ENCODE results near the gene RETREG1. TPM values are rescaled to one million over a fixed set of nuclear protein-coding genes. Genes with fewer than 3 reads are reported as not detected.
"Not testable (repeated sequence)": the region's sequence is repeated elsewhere in the genome, so short reads cannot be mapped to it uniquely, and the experiment has no call there.

RETREG1 gene
- total RNA-seq, 1 donor from 2014 or later = 105 TPM

DNA sequence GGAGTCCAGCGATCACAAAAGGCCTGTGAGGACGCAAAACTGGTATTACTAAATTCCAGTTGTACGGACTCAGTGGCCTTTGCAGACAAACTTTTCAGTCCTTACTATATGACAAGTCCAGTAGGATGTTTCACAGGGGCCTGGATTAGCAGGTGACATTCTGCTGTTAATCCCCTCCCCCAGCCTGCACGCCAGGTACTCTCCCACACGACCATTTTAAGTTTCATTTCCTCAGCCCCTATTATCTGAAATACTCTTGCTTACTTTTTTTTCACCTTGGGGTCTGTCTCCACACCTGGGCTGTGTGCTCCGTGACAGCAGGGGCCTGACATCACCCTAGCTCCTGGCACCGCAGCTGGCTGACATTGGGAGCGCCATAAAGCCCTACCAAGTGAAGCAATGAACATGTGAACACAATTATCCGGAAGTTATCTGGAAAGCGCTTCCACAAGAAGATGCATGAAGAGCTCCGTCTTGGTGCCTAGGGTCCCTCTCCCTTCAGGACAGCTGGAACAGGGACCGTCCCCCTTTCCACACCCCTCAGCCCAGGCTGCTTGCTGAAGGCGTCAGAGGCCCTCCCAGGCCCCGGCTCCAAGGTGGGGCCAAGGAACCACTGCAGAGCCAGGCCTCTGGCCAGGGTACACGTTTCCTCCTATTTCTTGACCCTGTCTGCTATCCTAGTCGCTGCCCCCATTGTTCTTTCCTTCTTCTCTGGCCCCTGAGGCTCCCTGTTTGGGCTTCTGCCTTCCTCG lies 111.5 kb downstream of the RETREG1 start:
- intact Hi-C loops (cut with DNase I) = no loop called here
- no peak for DNase-seq (ENCODE audit: low spot score)

DNA sequence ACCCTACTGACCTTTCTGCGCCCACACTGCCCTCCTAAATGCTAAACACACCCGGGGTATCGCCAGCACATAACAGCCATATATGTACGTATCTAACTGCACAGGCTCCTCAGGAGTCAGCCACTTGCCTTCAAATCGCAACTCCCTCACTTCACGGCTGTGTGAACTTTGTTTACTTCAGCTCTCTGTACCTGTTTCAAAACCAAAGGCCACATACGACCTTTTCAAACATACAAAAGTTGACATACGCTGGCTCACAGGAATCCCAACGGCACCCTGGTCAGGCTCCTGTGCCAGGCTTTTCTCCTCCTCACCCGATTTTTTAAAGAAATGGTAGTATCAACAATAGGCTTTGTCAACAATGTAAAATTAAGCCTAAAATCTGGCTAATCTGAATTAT lies 112.2 kb downstream of the RETREG1 start:
- no peak for DNase-seq (ENCODE audit: low spot score)
- intact Hi-C loops (cut with DNase I) = no loop called here

DNA sequence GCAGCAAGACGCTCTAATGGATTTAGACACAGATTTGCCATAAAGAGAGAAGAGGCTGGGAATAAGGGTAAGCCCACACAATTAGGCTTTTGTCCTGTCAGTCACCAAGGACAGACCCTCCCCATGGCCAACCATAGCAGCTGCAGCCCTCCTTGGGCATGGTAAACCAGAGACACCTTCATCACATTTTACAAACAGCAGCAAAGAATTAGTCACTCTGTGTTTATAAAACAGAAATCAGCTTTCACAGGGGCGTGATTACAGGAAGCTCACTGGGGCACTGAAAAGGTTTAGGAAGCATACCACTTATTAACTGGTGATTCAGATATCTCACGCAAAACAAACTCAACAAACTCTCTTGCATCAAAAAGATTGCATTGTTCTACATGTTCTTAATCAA lies 113.9 kb downstream of the RETREG1 start:
- no peak for DNase-seq (ENCODE audit: low spot score)
- intact Hi-C loops (cut with DNase I) = no loop called here

DNA sequence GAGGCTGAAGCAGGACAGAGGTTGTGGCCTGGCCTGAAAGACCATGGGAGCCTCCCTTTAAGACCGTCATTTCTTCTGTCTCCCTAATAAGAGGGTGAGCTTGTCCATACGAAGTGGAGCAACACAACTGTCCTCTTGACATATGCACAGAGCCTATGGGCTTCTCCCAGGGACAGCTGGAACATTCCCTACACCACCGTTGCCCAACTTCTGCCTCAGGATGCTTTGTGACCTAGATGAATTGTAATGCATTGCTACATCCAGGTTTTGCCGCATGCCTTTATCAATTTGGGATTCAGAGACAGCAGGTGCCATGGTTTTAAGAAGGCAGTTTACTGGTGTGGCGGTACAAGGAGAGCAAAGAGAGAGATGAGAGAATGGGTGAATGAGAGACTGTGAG lies 116.8 kb downstream of the RETREG1 start:
- intact Hi-C loops (cut with DNase I) = no loop called here
- DNase-seq (ENCODE audit: low spot score) = no peak

DNA sequence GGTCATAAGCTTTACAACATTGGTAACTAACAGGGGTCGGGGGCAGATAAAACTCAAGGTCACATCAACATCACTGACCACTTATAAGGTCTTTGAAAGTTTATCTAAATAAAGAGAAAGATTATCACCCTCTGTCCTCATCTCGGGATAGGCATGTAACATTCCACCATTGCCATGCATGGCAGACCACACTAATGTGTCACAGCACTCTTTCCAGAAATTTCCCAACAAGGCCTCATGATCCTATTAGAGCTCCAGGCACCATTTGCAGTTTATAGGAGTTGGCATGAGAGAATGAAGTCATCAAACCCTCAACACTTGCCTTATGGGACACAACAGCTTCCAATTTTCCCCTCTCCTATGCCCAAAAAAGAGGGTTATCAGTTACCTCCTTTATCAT lies 119.3 kb downstream of the RETREG1 start:
- intact Hi-C loops (cut with DNase I) = loop anchor here (10.0 kb wide), 1 partner anchor 697 kb away; no protein-coding TSS in a partner anchor
- DNase-seq (ENCODE audit: low spot score) = no peak

DNA sequence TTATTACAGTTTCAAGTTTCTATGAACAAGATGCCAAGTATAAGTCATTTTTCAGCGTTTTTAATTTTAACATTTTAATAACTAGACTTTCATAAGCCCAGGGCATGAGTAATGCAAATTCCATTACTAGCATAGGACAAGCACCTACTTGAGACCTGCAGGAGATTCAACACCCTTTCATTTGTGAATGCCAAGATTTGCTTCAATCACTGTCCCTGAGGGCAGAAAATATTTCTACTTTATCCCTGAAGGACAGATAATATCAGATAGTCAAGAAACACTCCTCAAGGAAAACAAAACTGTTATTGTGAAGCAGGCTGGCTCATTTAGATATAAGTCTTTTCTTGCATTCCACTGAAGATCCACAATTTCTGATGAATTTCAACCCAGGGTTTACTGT lies 123.5 kb downstream of the RETREG1 start:
- DNase-seq (ENCODE audit: low spot score) = no peak
- intact Hi-C loops (cut with DNase I) = loop anchor here (2.0 to 10.0 kb wide), 2 partner anchors 46 to 702 kb away; no protein-coding TSS in a partner anchor

DNA sequence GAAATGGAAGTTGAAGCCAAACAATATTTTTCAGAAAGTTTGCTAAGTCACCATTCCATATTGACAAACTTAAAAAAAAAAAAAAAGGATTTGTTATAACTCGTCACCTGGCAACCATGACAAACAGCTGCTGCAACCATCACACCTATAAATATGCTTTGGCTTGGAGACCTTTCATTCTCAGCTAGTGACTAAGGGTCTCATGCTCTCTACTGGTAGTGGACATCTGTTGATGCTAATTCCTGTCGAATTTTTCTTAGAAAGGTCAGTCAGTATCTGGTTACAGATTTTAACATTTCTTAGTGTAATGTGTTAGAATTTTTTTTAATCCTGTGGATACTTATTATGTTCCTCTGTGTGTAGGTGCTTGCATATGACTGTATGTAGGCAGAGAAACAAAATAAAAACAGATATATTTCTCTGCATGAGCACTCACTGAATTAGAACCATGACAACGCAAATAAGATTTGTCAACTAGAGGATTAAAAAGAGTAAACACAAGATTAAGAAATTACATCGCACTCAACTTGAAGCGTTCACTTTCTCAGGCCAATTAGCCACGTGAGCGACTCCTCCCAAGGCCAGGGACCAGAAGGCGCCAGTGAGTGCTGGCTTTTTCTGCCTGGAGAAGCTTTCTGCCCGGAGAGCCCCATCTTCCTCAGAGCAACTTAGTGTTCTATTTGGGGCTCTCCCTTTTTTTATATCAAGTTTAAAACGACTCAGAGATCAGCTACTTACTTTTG lies 124.2 kb downstream of the RETREG1 start:
- no peak for DNase-seq (ENCODE audit: low spot score)
- intact Hi-C loops (cut with DNase I) = loop anchor here (1.0 to 10.0 kb wide), 3 partner anchors 16 to 702 kb away; no protein-coding TSS in a partner anchor

DNA sequence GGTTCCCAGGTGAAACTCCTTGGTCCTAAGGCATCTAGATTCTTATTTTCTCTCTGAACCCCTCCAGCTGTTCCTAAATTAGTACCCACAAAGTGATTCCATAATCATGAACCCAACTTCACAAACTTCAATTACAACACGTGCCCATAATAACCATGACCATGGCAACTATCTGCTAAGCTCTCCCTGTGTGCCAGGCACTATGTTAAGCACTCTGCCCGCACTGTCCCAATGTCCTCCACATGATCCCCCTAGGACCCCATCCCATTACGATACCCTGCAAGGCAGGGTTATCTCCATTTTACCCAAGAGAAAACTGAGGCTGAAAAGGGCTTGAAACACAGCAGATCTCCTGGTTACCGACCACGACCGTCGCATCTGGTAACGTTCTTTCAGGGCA lies 125.9 kb downstream of the RETREG1 start:
- DNase-seq (ENCODE audit: low spot score) = no peak
- intact Hi-C loops (cut with DNase I) = loop anchor here (2.0 to 10.0 kb wide), 2 partner anchors 62 to 704 kb away; no protein-coding TSS in a partner anchor

DNA sequence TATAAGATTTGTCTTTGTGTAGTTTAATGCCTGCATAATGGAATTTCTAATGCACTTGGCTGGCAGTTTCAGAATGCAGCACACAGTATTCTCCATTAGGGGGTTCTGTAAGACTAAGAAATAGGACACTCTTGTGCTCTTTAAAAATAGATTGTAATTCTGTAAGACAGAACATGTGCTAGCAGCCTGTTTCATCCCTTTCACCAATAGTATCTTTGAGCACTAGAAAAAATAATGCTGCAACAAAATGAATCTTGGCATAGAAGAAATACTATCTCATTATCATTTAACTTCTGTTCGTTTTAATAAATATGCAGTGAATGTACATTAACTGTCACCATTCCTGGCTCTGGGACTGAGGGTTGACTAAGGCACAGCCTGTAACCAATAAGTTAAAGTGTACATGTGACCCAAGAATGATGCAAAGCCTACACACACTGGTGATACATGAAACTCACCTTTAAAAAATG lies 127.4 kb downstream of the RETREG1 start:
- intact Hi-C loops (cut with DNase I) = loop anchor here (2.0 to 10.0 kb wide), 3 partner anchors 23 to 305 kb away; no protein-coding TSS in a partner anchor
- no peak for DNase-seq (ENCODE audit: low spot score)

DNA sequence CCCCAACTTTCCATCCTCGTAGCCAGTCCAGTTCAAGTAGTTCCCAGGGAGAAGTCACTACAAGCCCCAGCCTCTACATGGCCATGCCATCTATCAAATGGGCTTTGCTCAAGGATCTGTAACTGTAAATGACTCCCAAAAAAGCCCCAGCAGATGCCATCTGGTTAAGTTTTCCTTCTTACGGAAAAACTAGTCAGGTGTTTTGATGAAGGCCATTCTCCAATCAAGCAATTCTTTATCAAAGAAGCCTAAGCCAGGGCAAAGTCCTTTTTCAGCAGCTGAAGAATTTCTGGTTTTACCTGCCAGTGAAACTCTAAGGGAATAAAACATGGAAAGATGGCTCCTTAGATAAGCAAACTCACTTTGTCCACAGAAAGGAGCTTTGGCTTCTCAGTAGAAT lies 129.3 kb downstream of the RETREG1 start:
- DNase-seq (ENCODE audit: low spot score) = no peak
- intact Hi-C loops (cut with DNase I) = loop anchor here (10.0 kb wide), 1 partner anchor 307 kb away; no protein-coding TSS in a partner anchor

DNA sequence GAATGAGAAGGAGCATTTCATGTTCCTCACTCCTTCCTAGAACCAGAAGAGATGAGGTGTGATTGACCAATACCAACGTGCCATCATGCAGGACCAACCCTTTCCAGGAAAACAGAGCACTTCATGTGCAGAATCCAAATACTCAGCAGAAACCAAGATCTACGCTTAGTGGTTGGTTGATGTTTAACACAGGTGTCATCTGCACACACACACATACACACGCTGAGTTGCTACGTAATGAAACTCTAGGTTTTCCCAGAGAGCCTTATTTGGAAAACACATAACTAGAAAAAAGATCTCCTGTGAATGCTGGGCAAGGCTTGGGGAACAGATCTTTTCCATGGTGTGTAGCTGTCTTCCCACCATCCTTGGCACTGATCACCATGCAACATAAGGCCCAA lies 130.1 kb downstream of the RETREG1 start:
- intact Hi-C loops (cut with DNase I) = loop anchor here (10.0 kb wide), 1 partner anchor 308 kb away; no protein-coding TSS in a partner anchor

DNA sequence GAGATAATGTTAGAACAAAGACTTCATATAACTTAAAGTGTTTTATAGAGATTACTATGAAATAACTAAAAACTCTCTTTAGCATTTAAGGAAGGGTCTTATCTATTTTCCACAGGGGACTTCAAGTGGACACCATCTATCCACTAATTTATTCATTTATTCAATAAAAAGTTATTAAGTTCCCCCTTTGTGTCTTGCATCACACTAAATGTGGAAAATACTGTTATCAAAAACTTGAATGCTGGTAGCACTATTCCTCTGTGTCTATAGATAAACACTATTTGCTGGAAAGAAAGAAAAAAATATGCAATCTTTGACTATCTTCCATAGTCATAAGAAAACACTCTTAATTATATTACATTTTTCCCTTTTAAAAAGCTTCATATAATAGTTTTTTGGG lies 131.1 kb downstream of the RETREG1 start:
- intact Hi-C loops (cut with DNase I) = loop anchor here (10.0 kb wide), 1 partner anchor 309 kb away; no protein-coding TSS in a partner anchor
- no peak for DNase-seq (ENCODE audit: low spot score)

More for the DNA sequence above, 130.1 kb downstream of the RETREG1 start:
- DNase-seq (ENCODE audit: low spot score) = no peak

DNA sequence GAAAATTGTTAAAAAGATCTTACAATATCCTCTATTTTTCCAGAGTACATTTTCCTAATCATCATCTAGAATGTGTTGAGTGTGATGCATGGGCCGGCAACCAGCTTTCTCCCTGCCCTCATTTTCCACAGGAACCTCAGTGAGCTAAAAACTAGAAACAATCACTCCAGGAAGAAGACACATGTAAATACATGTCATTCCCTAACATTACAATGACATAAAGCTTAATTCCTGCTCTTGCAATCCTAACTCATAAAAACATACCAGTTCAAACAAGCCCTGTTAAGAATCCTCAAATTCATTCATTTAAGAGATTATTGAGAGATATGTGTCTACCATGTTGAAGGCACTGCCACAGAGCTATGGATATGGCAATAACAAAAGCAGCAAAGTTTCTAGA lies 132.7 kb downstream of the RETREG1 start:
- intact Hi-C loops (cut with DNase I) = loop anchor here (10.0 kb wide), 1 partner anchor 311 kb away; no protein-coding TSS in a partner anchor

DNA sequence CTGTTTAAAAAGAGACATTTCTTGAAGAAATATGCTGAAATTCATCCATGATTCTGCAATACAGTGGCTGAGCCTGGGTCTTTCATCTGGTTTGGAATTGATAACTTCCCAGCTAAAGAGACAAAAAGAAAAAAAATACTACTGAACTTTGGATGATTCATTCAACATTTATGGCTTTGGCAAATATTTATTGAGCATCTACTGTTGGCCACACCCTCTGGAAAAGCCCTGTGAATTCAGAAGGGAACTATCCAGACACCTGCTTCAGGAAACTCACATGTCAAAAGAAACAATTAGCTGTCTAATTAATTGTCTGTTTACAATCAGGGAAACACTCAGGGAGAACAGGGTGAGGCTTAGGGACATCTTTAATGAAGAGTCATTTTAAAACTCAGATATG lies 133.4 kb downstream of the RETREG1 start:
- no peak for DNase-seq (ENCODE audit: low spot score)
- intact Hi-C loops (cut with DNase I) = loop anchor here (10.0 kb wide), 1 partner anchor 311 kb away; no protein-coding TSS in a partner anchor

More for the DNA sequence above, 132.7 kb downstream of the RETREG1 start:
- no peak for DNase-seq (ENCODE audit: low spot score)

DNA sequence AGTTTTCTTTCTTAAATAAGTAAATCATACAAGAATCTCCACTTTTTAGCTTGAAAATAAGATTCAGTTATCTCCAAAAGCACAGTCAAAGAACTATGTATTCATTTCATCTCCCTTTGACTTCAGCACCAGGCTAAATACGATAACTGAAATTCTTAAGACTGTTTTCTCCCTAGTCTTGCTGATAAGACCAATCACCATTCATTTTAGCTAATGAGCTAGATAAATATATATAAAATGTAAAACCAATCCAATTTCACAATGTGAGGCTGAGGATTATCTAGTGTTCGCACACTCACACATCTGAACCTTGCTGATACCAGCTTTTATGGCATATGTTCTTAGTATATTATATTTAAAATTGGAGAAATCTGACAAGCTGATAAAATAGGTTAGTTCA lies 133.9 kb downstream of the RETREG1 start:
- DNase-seq (ENCODE audit: low spot score) = no peak
- intact Hi-C loops (cut with DNase I) = loop anchor here (10.0 kb wide), 1 partner anchor 312 kb away; no protein-coding TSS in a partner anchor

DNA sequence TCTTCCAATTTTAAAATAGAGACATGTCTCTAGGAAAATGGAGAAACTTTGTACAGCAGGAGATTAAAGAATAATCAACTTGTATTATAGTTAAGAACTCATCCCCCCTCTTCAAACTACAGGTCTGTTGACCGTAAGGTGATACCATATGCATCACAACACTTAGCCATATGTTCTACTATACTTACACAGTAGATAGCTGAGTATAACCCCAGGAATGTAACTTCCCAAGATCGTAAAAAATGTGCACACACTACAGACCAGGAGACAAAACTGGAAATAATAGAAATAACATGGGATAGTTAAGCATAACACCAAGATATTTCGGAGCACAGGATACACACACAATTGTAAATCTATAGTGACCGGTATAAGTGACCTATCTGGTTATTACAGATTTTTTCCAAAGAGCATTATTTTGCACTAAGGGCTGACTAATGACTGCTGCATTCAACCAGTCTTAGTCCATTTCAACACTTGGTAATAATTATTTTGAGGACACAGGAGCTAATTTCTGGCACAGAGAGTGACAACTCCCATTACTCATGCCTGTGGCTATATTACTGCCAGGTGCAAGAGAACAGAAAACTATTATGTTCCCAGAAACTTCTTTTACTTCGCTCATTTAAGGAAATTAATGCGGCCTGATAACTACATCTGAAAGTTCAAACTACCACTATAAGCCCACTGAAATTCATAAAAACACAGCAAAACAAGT lies 135.8 kb downstream of the RETREG1 start:
- intact Hi-C loops (cut with DNase I) = loop anchor here (10.0 kb wide), 1 partner anchor 314 kb away; no protein-coding TSS in a partner anchor
- no peak for DNase-seq (ENCODE audit: low spot score)

DNA sequence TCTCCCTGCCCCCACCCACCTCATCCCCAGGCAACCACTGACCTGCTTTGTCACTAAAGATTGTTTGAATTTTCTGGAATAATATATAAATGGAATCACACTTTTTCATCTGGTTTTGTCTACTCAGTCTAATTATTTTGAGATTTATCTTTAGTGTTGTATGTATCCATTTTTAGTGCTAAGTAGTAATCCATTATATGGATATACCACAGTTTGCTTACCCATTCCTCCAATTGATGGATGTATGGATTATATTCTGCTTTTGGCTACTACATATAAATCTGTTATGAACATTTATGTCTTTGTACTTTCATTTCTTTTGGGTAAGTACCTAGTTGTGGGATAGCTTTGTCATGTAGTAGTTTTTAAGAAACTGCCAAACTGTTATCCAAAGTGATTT lies 136.7 kb downstream of the RETREG1 start:
- intact Hi-C loops (cut with DNase I) = loop anchor here (10.0 kb wide), 1 partner anchor 315 kb away; no protein-coding TSS in a partner anchor
- DNase-seq (ENCODE audit: low spot score) = no peak

DNA sequence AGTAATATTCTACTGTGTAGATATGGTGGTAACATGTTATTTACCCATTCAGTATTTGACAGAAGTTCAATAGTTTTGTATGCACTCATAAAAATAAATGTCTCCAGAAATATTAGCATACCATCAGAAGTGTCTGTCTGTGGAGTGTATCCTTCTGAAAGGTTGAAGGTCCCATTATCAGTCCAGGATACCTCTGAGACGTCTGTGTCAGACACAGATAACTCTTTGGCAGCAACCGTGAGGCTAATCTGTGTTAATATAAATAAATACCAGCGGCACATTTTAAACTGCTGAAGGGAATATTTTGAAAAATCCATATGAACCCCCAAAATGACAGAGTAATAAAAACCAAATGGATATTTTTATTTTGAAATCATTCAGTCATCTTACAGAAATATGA lies 139.3 kb downstream of the RETREG1 start:
- intact Hi-C loops (cut with DNase I) = no loop called here
- DNase-seq (ENCODE audit: low spot score) = no peak

DNA sequence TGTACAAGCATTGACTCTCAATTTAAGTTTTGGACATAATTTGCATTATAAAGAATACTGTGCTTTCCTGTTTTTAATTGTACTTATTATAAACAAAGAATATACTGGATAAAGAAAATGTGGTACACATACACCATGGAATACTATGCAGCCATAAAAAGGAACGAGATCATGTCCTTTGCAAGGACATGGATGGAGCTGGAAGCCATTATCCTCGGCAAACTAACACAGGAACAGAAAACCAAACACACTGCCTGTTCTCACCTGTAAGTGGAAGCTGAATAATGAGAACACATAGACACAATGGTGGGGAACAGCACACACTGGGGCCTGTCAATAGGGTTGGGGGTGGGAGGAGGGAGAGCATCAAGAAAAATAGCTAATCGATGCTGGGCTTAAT lies 140.4 kb downstream of the RETREG1 start:
- intact Hi-C loops (cut with DNase I); DNase-seq (ENCODE audit: low spot score): not testable (repeated sequence)
